ENCODE results near the gene TEX44. TPM values are rescaled to one million over a fixed set of nuclear protein-coding genes. Genes with fewer than 3 reads are reported as not detected.

TEX44 gene
- total RNA-seq, 4 donors from 2014 or later: not detected

- 78% methylated on average over 8 of the region's 8 CpGs for WGBS
- Histone ChIP-seq H3K36me3 (no peaks in the 10 kb centered on the region), H3K27ac (peak overlapping the region; percentile 94), H3K9me3 (no peaks in the 10 kb centered on the region), H3K4me1 (peaks cover 80% of the 10 kb centered on the region), H3K4me3 (peak overlapping the region; percentile 19), H3K27me3 (no peaks in the 10 kb centered on the region)
- TF ChIP-seq POLR2A (IDR thresholded peaks at IDR 0.05): no peak
- no peak for TF ChIP-seq EP300 (IDR thresholded peaks at IDR 0.05)
- TF ChIP-seq CTCF (IDR thresholded peaks at IDR 0.05): no peak
- TF ChIP-seq POLR2AphosphoS5 (IDR thresholded peaks at IDR 0.05): no peak
- DNase-seq (ENCODE audit: low spot score in 2 of 2): no peak
Measured at GRCh38 chr2:231643495-231643888, 50.8 kb downstream of the TEX44 start.

Other genes with a start within 250 kb of the TEX44 start
- 1 to 10 TPM; 1.3 to 1.5 (median 1.4) TPM for gene B3GNT7, start 197.2 kb upstream of the TEX44 start, total RNA-seq
- 100 to 1,000 TPM; 142 to 384 (median 205) TPM for gene NCL, start 128.4 kb upstream of the TEX44 start, total RNA-seq
- under 1 TPM in 3 of 4 donors, not detected in 1; 0.15 to 0.31 (median 0.21) TPM for gene NMUR1, start 62.4 kb upstream of the TEX44 start, total RNA-seq
- 1,000 to 10,000 TPM in 3 of 4 donors, 100 to 1,000 TPM in 1; 781 to 1,090 (median 1,063) TPM for gene PTMA, start 115.7 kb downstream of the TEX44 start, total RNA-seq
- gene PDE6D, start 188.4 kb downstream of the TEX44 start, total RNA-seq: 10 to 100 TPM; 14.6 to 23.7 (median 22.2) TPM
- gene COPS7B, start 193.6 kb downstream of the TEX44 start, total RNA-seq: 10 to 100 TPM; 15.4 to 79.9 (median 33.6) TPM

Measured in suprapubic skin (tissue), 4 donors.